ENCODE measurements around the gene RRAGC. TPM values are rescaled to one million over a fixed set of nuclear protein-coding genes. Genes with fewer than 3 reads are reported as not detected.

Gene RRAGC
- total RNA-seq, 1 experiment from 2014 or later: 11.4 TPM

- TF ChIP-seq ZNF532 (CRISPR knock-in tag; IDR thresholded peaks at IDR 0.05; ENCODE audit: borderline replicate concordance) (no peak), ZNF416 (CRISPR knock-in tag; IDR thresholded peaks at IDR 0.05) (no peak), PREB (CRISPR knock-in tag; IDR thresholded peaks at IDR 0.05; ENCODE audit: borderline replicate concordance) (no peak), MLX (CRISPR knock-in tag; IDR thresholded peaks at IDR 0.05) (no peak), ZNF423 (CRISPR knock-in tag; IDR thresholded peaks at IDR 0.05) (no peak), ZNF232 (CRISPR knock-in tag; IDR thresholded peaks at IDR 0.05) (no peak), USF1 (CRISPR knock-in tag; IDR thresholded peaks at IDR 0.05) (peak; percentile 100), USF2 (CRISPR knock-in tag; IDR thresholded peaks at IDR 0.05) (peak; percentile 100), SP1 (CRISPR knock-in tag; conservative IDR thresholded peaks at IDR 0.05) (peak; percentile 81; the same call in 1 of the 2 replicates)
Observed at GRCh38 chr1:38859561-38860453, at the start of gene RRAGC (continued).

GRCh38 chr1:38908821-38909220, 49.2 kb upstream of the RRAGC start:
- ChIA-PET POLR2A (no interaction called here), CTCF (interaction anchor here (0.5 kb wide), 1 partner anchor 172 kb away, joined by 4 read pairs; no protein-coding TSS in a partner anchor)
- TF ChIP-seq NR3C1 (CRISPR knock-in tag; conservative IDR thresholded peaks at IDR 0.05; ENCODE audit: low read depth): no peak
- TF ChIP-seq OVOL2 (CRISPR knock-in tag; IDR thresholded peaks at IDR 0.05; ENCODE audit: borderline replicate concordance): no peak
- no peak for TF ChIP-seq ETV6 (CRISPR knock-in tag; IDR thresholded peaks at IDR 0.05)
- TF ChIP-seq ATF3 (CRISPR knock-in tag; conservative IDR thresholded peaks at IDR 0.05): no peak
- TF ChIP-seq GRHL2 (CRISPR knock-in tag; IDR thresholded peaks at IDR 0.05; ENCODE audit: insufficient replicate concordance, severe bottlenecking): no peak
- TF ChIP-seq E2F1 (CRISPR knock-in tag; IDR thresholded peaks at IDR 0.05): no peak
- no peak for TF ChIP-seq ZSCAN18 (CRISPR knock-in tag; IDR thresholded peaks at IDR 0.05)
- no peak for TF ChIP-seq ZNF425 (CRISPR knock-in tag; conservative IDR thresholded peaks at IDR 0.05)
- no peak for TF ChIP-seq NFYB (CRISPR knock-in tag; conservative IDR thresholded peaks at IDR 0.05; ENCODE audit: low read depth)
- no peak for TF ChIP-seq ZNF671 (CRISPR knock-in tag; IDR thresholded peaks at IDR 0.05)
- TF ChIP-seq ZMAT4 (CRISPR knock-in tag; IDR thresholded peaks at IDR 0.05): no peak

More at GRCh38 chr1:38908821-38909220, 49.2 kb upstream of the RRAGC start:
- no peak for ATAC-seq
- peaks cover 4% of the 10 kb centered on the region for H3K27me3 Mint-ChIP-seq (ENCODE audit: low read depth)
- H3K36me3 Mint-ChIP-seq: peaks cover 8% of the 10 kb centered on the region
- no peak overlapping the region for H3K27ac Mint-ChIP-seq
- no peak overlapping the region for H3K4me3 Mint-ChIP-seq
- DNase-seq (ENCODE audit: low spot score): no peak
- H3K4me1 Mint-ChIP-seq: no peaks in the 10 kb centered on the region
- H3K9me3 Mint-ChIP-seq: peaks cover 15% of the 10 kb centered on the region
